Measurements from ENCODE around the gene CATSPERE. TPM values are rescaled to one million over a fixed set of nuclear protein-coding genes. Genes with fewer than 3 reads are reported as not detected.

The CATSPERE gene
- total and polyA plus RNA-seq, 9 of the 15 experiments (the other 6 are each of a cell fraction or from before 2014, with no cell fraction given) = 0.06 to 0.16 (median 0.09) TPM; not detected in 3

DNA sequence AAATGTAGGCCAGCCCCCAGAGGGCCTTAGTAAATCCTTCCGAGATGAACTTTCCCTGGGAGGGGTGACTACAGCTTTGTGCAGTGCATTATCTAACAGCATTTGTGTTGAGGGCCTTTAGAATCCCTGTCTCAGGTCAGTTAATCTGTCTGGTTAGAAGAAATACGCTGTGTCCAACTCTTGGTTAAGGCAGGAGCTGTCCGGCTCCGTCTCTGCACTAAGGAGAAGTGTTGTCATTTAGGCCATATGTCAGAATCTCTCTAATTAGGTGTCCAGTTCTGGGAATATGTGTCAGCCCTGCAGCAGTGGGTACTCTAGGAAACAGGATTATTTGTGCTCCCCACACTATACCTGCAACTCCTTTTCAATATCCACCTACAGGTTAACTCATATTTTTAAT is 124.8 kb downstream of the CATSPERE start:
- FAIRE-seq (no peak), DNase-seq (ENCODE audit: extremely low read depth in 1 of 4, low spot score in 3 of 4) (no peak), ATAC-seq (no peak)
- H3K9ac ChIP-seq (ENCODE audit: insufficient read depth in 1 of 2, low read depth in 2 of 2, low read length in 2 of 2) = no peak overlapping the region
- WGBS (ENCODE audit: insufficient coverage, low coverage, missing lambda C conversion rate) = 1% methylated on average over 4 of the region's 4 CpGs
- intact Hi-C loops (cut with micrococcal nuclease) = no loop called here
- ChIA-PET CTCF (ENCODE audit: low intra/inter-chr PET ratio) (no interaction called here), POLR2A (no interaction called here)
- H3K4me1 ChIP-seq (replicated peaks in 1 of 2; ENCODE audit: control insufficient read depth in 2 of 2, insufficient read depth in 2 of 2, low read length in 2 of 2) = no peaks in the 10 kb centered on the region
- H4K20me1 ChIP-seq (replicated peaks; ENCODE audit: control insufficient read depth, insufficient read depth, low read length) = no peaks in the 10 kb centered on the region
- H3K27ac ChIP-seq (ENCODE audit: extremely low read depth, low read depth, low read length) = no peak overlapping the region
- H3K4me3 ChIP-seq = no peak overlapping the region
- H2AFZ ChIP-seq (ENCODE audit: low read depth, low read length) = no peak overlapping the region
- no peaks in the 10 kb centered on the region for H3K9me1 ChIP-seq (ENCODE audit: control insufficient read depth, insufficient read depth, low read length)
- no peaks in the 10 kb centered on the region for H3K79me2 ChIP-seq (ENCODE audit: control insufficient read depth, insufficient read depth, low read length)
- H3K27me3 ChIP-seq (ENCODE audit: control insufficient read depth in 2 of 2, insufficient read depth in 2 of 2, low read length in 2 of 2) = peaks cover 4 to 5% of the 10 kb centered on the region in 2 experiments; a peak in 2 of 5 replicates
- in situ Hi-C loops (cut with MboI) = no loop called here
- no TSS peak for BruUV-seq (replicated peaks)
- no peak overlapping the region for H3K4me2 ChIP-seq (ENCODE audit: insufficient read depth, low read length)
- peaks cover 3% of the 10 kb centered on the region; the same call in 1 of the 2 replicates for H3K9me3 ChIP-seq (replicated peaks; ENCODE audit: control insufficient read depth, insufficient read depth, low read depth, low read length)
- no peaks in the 10 kb centered on the region for H3K36me3 ChIP-seq (ENCODE audit: control insufficient read depth, insufficient read depth, low read length)
- TF ChIP-seq KDM2B (CRISPR knock-in tag; IDR thresholded peaks at IDR 0.05) (no peak), TGIF2 (CRISPR knock-in tag; IDR thresholded peaks at IDR 0.05) (no peak), LCOR (CRISPR knock-in tag; IDR thresholded peaks at IDR 0.05) (no peak), POLR2A (conservative IDR thresholded peaks at IDR 0.05) (no peak), ZNF232 (CRISPR knock-in tag; IDR thresholded peaks at IDR 0.05) (no peak), DIDO1 (tag; IDR thresholded peaks at IDR 0.05; ENCODE audit: low read depth) (no peak), KHSRP (IDR thresholded peaks at IDR 0.05) (no peak), BRD9 (IDR thresholded peaks at IDR 0.05; ENCODE audit: low read depth, partially characterized antibody) (no peak), YBX1 (IDR thresholded peaks at IDR 0.05) (no peak), MEF2A (IDR thresholded peaks at IDR 0.05; ENCODE audit: control insufficient read depth, low read depth, low read length) (no peak), ELF1 (tag; IDR thresholded peaks at IDR 0.05) (no peak), GABPB1 (CRISPR knock-in tag; IDR thresholded peaks at IDR 0.05) (no peak), BCL6 (CRISPR knock-in tag; IDR thresholded peaks at IDR 0.05) (no peak), KLF13 (tag; IDR thresholded peaks at IDR 0.05; ENCODE audit: borderline replicate concordance, low read depth) (no peak), JUN (IDR thresholded peaks at IDR 0.05; ENCODE audit: borderline replicate concordance, low read depth, low read length) (no peak), JUN (CRISPR knock-in tag; IDR thresholded peaks at IDR 0.05; ENCODE audit: borderline replicate concordance) (no peak), NFE2L1 (tag; IDR thresholded peaks at IDR 0.05; ENCODE audit: borderline replicate concordance, low read depth) (no peak)
- TF ChIP-seq, protein P1, sequence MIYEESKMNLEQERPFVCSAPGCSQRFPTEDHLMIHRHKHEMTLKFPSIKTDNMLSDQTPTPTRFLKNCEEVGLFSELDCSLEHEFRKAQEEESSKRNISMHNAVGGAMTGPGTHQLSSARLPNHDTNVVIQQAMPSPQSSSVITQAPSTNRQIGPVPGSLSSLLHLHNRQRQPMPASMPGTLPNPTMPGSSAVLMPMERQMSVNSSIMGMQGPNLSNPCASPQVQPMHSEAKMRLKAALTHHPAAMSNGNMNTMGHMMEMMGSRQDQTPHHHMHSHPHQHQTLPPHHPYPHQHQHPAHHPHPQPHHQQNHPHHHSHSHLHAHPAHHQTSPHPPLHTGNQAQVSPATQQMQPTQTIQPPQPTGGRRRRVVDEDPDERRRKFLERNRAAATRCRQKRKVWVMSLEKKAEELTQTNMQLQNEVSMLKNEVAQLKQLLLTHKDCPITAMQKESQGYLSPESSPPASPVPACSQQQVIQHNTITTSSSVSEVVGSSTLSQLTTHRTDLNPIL (CRISPR knock-in tag; IDR thresholded peaks at IDR 0.05) = no peak
- TF ChIP-seq, protein P2, sequence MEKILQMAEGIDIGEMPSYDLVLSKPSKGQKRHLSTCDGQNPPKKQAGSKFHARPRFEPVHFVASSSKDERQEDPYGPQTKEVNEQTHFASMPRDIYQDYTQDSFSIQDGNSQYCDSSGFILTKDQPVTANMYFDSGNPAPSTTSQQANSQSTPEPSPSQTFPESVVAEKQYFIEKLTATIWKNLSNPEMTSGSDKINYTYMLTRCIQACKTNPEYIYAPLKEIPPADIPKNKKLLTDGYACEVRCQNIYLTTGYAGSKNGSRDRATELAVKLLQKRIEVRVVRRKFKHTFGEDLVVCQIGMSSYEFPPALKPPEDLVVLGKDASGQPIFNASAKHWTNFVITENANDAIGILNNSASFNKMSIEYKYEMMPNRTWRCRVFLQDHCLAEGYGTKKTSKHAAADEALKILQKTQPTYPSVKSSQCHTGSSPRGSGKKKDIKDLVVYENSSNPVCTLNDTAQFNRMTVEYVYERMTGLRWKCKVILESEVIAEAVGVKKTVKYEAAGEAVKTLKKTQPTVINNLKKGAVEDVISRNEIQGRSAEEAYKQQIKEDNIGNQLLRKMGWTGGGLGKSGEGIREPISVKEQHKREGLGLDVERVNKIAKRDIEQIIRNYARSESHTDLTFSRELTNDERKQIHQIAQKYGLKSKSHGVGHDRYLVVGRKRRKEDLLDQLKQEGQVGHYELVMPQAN (IDR thresholded peaks at IDR 0.05; ENCODE audit: borderline replicate concordance) = no peak
- TF ChIP-seq, protein P3, sequence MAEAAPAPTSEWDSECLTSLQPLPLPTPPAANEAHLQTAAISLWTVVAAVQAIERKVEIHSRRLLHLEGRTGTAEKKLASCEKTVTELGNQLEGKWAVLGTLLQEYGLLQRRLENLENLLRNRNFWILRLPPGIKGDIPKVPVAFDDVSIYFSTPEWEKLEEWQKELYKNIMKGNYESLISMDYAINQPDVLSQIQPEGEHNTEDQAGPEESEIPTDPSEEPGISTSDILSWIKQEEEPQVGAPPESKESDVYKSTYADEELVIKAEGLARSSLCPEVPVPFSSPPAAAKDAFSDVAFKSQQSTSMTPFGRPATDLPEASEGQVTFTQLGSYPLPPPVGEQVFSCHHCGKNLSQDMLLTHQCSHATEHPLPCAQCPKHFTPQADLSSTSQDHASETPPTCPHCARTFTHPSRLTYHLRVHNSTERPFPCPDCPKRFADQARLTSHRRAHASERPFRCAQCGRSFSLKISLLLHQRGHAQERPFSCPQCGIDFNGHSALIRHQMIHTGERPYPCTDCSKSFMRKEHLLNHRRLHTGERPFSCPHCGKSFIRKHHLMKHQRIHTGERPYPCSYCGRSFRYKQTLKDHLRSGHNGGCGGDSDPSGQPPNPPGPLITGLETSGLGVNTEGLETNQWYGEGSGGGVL (CRISPR knock-in tag; IDR thresholded peaks at IDR 0.05) = no peak
